ENCODE measurements around the gene CRACDL. TPM values are rescaled to one million over a fixed set of nuclear protein-coding genes. Genes with fewer than 3 reads are reported as not detected.

The CRACDL gene
- total and polyA plus RNA-seq, 12 donors = 1.2 to 7.9 (median 3.2) TPM

GRCh38 chr2:98854682-98855081 lies 81.3 kb downstream of the CRACDL start:
- H3K36me3 ChIP-seq = no peaks in the 10 kb centered on the region
- no peak overlapping the region for H3K27ac ChIP-seq
- TF ChIP-seq CTCF (IDR thresholded peaks at IDR 0.05) = no peak
- intact Hi-C loops (cut with DNase I) = loop anchor here in 1 of 10 donors (10.0 kb wide), 1 partner anchor 210 kb away; no protein-coding TSS in a partner anchor
- H3K9me3 ChIP-seq = peaks cover 0 to 48% (median 16%) of the 10 kb centered on the region in 11 donors
- DNase-seq = no peak
- H3K27me3 ChIP-seq = peaks cover 0 to 17% (median 5%) of the 10 kb centered on the region in 7 donors
- H3K4me3 ChIP-seq = no peak overlapping the region
- ATAC-seq = no peak
- WGBS, 2 donors = 94 to 96% methylated on average over 5 of the region's 5 CpGs
- H3K4me1 ChIP-seq = no peaks in the 10 kb centered on the region

GRCh38 chr2:98852932-98853331 lies 83.1 kb downstream of the CRACDL start:
- WGBS, 2 donors = 60 to 63% methylated on average over 2 of the region's 2 CpGs
- intact Hi-C loops (cut with DNase I) = loop anchor here in 1 of 10 donors (10.0 kb wide), 1 partner anchor 212 kb away; no protein-coding TSS in a partner anchor
- Histone ChIP-seq H3K4me1 (no peaks in the 10 kb centered on the region), H3K4me3 (no peak overlapping the region), H3K36me3 (no peaks in the 10 kb centered on the region), H3K9me3 (peaks cover 0 to 30% (median 0%) of the 10 kb centered on the region in 11 donors), H3K27me3 (peaks cover 0 to 17% (median 5%) of the 10 kb centered on the region in 7 donors), H3K27ac (no peak overlapping the region)
- DNase-seq (no peak), ATAC-seq (no peak)
- TF ChIP-seq CTCF (IDR thresholded peaks at IDR 0.05) = no peak

GRCh38 chr2:98850074-98850473 lies 86.0 kb downstream of the CRACDL start:
- DNase-seq = no peak
- no peak overlapping the region for H3K4me3 ChIP-seq
- no peak overlapping the region for H3K27ac ChIP-seq
- peaks cover 0 to 21% (median 5%) of the 10 kb centered on the region in 7 donors for H3K27me3 ChIP-seq
- peaks cover 0 to 4% (median 0%) of the 10 kb centered on the region in 11 donors for H3K9me3 ChIP-seq
- intact Hi-C loops (cut with DNase I) = loop anchor here in 1 of 10 donors (10.0 kb wide), 1 partner anchor 215 kb away; no protein-coding TSS in a partner anchor
- H3K4me1 ChIP-seq = no peaks in the 10 kb centered on the region
- no peaks in the 10 kb centered on the region for H3K36me3 ChIP-seq
- no peak for ATAC-seq
- no peak for TF ChIP-seq CTCF (IDR thresholded peaks at IDR 0.05)
- WGBS, 2 donors = 86 to 94% methylated on average over 10 of the region's 10 CpGs

- 80 to 83% methylated on average over 5 of the region's 5 CpGs for WGBS, 2 donors
- intact Hi-C loops (cut with DNase I) = loop anchor here in 1 of 10 donors (10.0 kb wide), 1 partner anchor 216 kb away; no protein-coding TSS in a partner anchor
- ATAC-seq (no peak), DNase-seq (no peak)
- Histone ChIP-seq H3K4me1 (no peaks in the 10 kb centered on the region), H3K27me3 (peaks cover 0 to 21% (median 5%) of the 10 kb centered on the region in 7 donors), H3K4me3 (no peak overlapping the region), H3K36me3 (no peaks in the 10 kb centered on the region), H3K27ac (no peak overlapping the region), H3K9me3 (no peaks in the 10 kb centered on the region)
- no peak for TF ChIP-seq CTCF (IDR thresholded peaks at IDR 0.05)
Observed at GRCh38 chr2:98849113-98849512, 86.9 kb downstream of the CRACDL start.

All from heart right ventricle (tissue), 16 donors.